Smooth muscle cell (in vitro differentiated cells): ENCODE measurements around the gene PRKCI. TPM values are rescaled to one million over a fixed set of nuclear protein-coding genes. Genes with fewer than 3 reads are reported as not detected.
"Not testable (repeated sequence)": the region's sequence is repeated elsewhere in the genome, so short reads cannot be mapped to it uniquely, and the experiment has no call there.

Source experiments
- DNase-seq: peaks from one replicate; lab custom pipeline; 2025; ENCODE audit not compliant: unreplicated experiment; lab: John Stamatoyannopoulos, UW
- H2AFZ ChIP-seq: fragments of 200-600 bp; sonication (generic); 2 replicates; pipeline ENCODE4 v1.6.0; 2016; ENCODE audit warnings: antibody characterized with exemption, low read depth, mild to moderate bottlenecking
- H3F3A ChIP-seq: fragments of 200-600 bp; sonication (generic); 2 replicates; pipeline ENCODE4 v1.6.0; 2017; ENCODE audit warnings: antibody characterized with exemption, low read depth
- H3K27ac ChIP-seq: fragments of 200-600 bp; sonication (generic); 2 replicates; pipeline ENCODE4 v1.5.1; 2016; ENCODE audit warnings: low read depth, mild to moderate bottlenecking
- H3K27me3 ChIP-seq: fragments of 200-600 bp; sonication (generic); 2 replicates; pipeline ENCODE4 v1.6.1; 2016; ENCODE audit warnings: low read depth, mild to moderate bottlenecking
- H3K36me3 ChIP-seq: fragments of 200-600 bp; sonication (generic); 2 replicates; pipeline ENCODE4 v1.5.1; 2016; ENCODE audit warnings: low read depth
- H3K4me1 ChIP-seq: fragments of 200-600 bp; sonication (generic); 2 replicates; pipeline ENCODE4 v1.5.1; 2016; ENCODE audit warnings: low read depth
- H3K4me2 ChIP-seq: fragments of 200-600 bp; sonication (generic); 2 replicates; pipeline ENCODE4 v1.6.0; 2016; ENCODE audit warnings: mild to moderate bottlenecking
- H3K4me3 ChIP-seq: fragments of 200-600 bp; sonication (generic); 2 replicates; pipeline ENCODE4 v1.5.1; 2016; ENCODE audit warnings: mild to moderate bottlenecking
- H3K79me2 ChIP-seq: fragments of 200-600 bp; sonication (generic); 2 replicates; pipeline ENCODE4 v1.6.0; 2016; ENCODE audit warnings: low read depth, mild to moderate bottlenecking
- H3K9ac ChIP-seq: fragments of 200-600 bp; sonication (generic); 2 replicates; pipeline ENCODE4 v1.6.0; 2016; ENCODE audit warnings: low read depth
- H3K9me3 ChIP-seq: fragments of 200-600 bp; sonication (generic); replicated peaks from 2 replicates; pipeline ENCODE4 v1.5.1; 2016; ENCODE audit warnings: low read depth
- H4K20me1 ChIP-seq: fragments of 200-600 bp; sonication (generic); 2 replicates; pipeline ENCODE4 v1.6.0; 2016; ENCODE audit warnings: low read depth
- CTCF ChIP-seq: fragments of 200-600 bp; sonication (generic); IDR thresholded peaks from 2 replicates; pipeline ENCODE4 v1.5.1; 2017; ENCODE audit warnings: borderline replicate concordance, mild to moderate bottlenecking, antibody characterized with exemption; ENCODE audit not compliant: insufficient read depth, poor library complexity, severe bottlenecking
- WGBS: methylation state at CpG from one replicate; pipeline ENCODE4 v1.1.7; 2016; ENCODE audit warnings: low lambda C conversion rate; 5-methylcytosine and 5-hydroxymethylcytosine counted together
- polyA plus RNA-seq: library from polyadenylated mRNA; unstranded; fragments of >200 nt; fragmentation: Nextera tagmentation; extraction: Ambion mirVana; gene quantifications from 2 replicates; pipeline ENCODE4 v1.2.1, GENCODE V29; 2016
- total RNA-seq: library from RNA; depleted of rRNA; stranded (reverse); fragments of >200 nt; gene quantifications from 2 replicates; pipeline ENCODE4 v1.2.3, GENCODE V29; 2014

Gene PRKCI
- total and polyA plus RNA-seq, 2 experiments from 2014 or later: 20.0 to 62.6 TPM

- TF ChIP-seq CTCF: no peak
- WGBS: 33% methylated on average over 16 of the region's 16 CpGs
- Histone ChIP-seq H4K20me1 (peaks cover 42% of the 10 kb centered on the region), H3K27ac (peak overlapping the region; percentile 87), H3K4me3 (peak overlapping the region; percentile 78), H3K9me3 (no peaks in the 10 kb centered on the region), H3F3A (no peaks in the 10 kb centered on the region), H3K4me1 (peaks cover 20% of the 10 kb centered on the region), H3K9ac (peak overlapping the region; percentile 95), H2AFZ (peak overlapping the region; percentile 56), H3K27me3 (no peaks in the 10 kb centered on the region), H3K79me2 (peaks cover 53% of the 10 kb centered on the region), H3K36me3 (peaks cover 16% of the 10 kb centered on the region), H3K4me2 (peak overlapping the region; percentile 98)
- no peak for DNase-seq
Observed at GRCh38 chr3:170180079-170180907, 41.9 kb upstream of the PRKCI start.

- peaks cover 38% of the 10 kb centered on the region for H4K20me1 ChIP-seq
- H3K4me3 ChIP-seq: peak within 1 kb of the TSS; percentile 78
- H3F3A ChIP-seq: no peaks in the 10 kb centered on the region
- H3K4me2 ChIP-seq: peak within 1 kb of the TSS; percentile 98
- peak; percentile 75 for DNase-seq
- H3K36me3 ChIP-seq: peaks cover 12% of the 10 kb centered on the region
- H3K9me3 ChIP-seq: no peaks in the 10 kb centered on the region
- no peak for TF ChIP-seq CTCF
- peaks cover 48% of the 10 kb centered on the region for H3K79me2 ChIP-seq
- H3K9ac ChIP-seq: peak within 1 kb of the TSS; percentile 95
- H2AFZ ChIP-seq: peak within 1 kb of the TSS; percentile 56
- peak within 1 kb of the TSS; percentile 87 for H3K27ac ChIP-seq
- peaks cover 20% of the 10 kb centered on the region for H3K4me1 ChIP-seq
- no peaks in the 10 kb centered on the region for H3K27me3 ChIP-seq
- WGBS: under 1% methylated on average over 69 of the region's 71 CpGs
Observed at GRCh38 chr3:170180908-170181885, 41.0 kb upstream of the PRKCI start, which contains the start of gene PHC3. TSS of gene PHC3 (minus strand) at chr3:170181733. CDS start at chr3:170181715, 18 bp downstream.

GRCh38 chr3:170189398-170190256 is 32.6 kb upstream of the PRKCI start:
- no peak overlapping the region for H3K4me3 ChIP-seq
- no peaks in the 10 kb centered on the region for H3K27me3 ChIP-seq
- no peaks in the 10 kb centered on the region for H4K20me1 ChIP-seq
- no peaks in the 10 kb centered on the region for H3F3A ChIP-seq
- H3K9ac ChIP-seq: no peak overlapping the region
- no peak overlapping the region for H3K27ac ChIP-seq
- H3K36me3 ChIP-seq: no peaks in the 10 kb centered on the region
- no peak for TF ChIP-seq CTCF
- H3K79me2 ChIP-seq: no peaks in the 10 kb centered on the region
- H3K4me2 ChIP-seq: no peak overlapping the region
- DNase-seq: no peak
- H2AFZ ChIP-seq: peak overlapping the region; percentile 23
- H3K4me1 ChIP-seq: no peaks in the 10 kb centered on the region
- H3K9me3 ChIP-seq: no peaks in the 10 kb centered on the region
- 89% methylated on average over 4 of the region's 4 CpGs for WGBS

GRCh38 chr3:170195759-170196158 is 26.5 kb upstream of the PRKCI start:
- H2AFZ ChIP-seq, H4K20me1 ChIP-seq, H3K4me2 ChIP-seq, H3K27ac ChIP-seq, H3K4me3 ChIP-seq, H3K9me3 ChIP-seq, H3K79me2 ChIP-seq, DNase-seq, H3K36me3 ChIP-seq, H3K9ac ChIP-seq, H3F3A ChIP-seq, H3K4me1 ChIP-seq, H3K27me3 ChIP-seq: not testable (repeated sequence)
- 86% methylated on average over 3 of the region's 3 CpGs for WGBS
